ENCODE results near the gene DLG2. TPM values are rescaled to one million over a fixed set of nuclear protein-coding genes. Genes with fewer than 3 reads are reported as not detected.

The DLG2 gene
- total RNA-seq, 4 donors from 2014 or later: 37.9 to 71.5 (median 44.9) TPM

DNA sequence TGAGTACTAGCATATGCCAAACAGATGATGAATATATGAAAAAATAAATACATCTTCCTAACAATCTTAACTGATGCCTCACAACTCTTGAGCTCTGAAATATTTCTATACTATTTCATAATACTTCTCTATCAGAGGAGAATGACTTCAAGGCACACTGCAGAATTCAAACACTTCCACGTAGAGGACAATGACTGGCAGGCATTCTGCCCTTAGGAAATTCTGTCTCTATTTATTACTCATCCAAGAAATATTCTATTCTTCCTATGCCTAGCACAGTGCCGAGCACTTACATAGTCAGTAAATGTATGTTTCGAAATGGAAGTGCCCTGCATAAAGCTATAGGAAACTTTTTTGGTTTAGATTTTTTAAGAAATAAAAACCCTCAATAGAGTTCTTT, 809.1 kb downstream of the DLG2 start:
- H3K27ac ChIP-seq: no peak overlapping the region
- TF ChIP-seq CTCF (IDR thresholded peaks at IDR 0.05) (no peak), EP300 (IDR thresholded peaks at IDR 0.05) (no peak), POLR2AphosphoS5 (IDR thresholded peaks at IDR 0.05) (no peak), POLR2A (IDR thresholded peaks at IDR 0.05) (no peak)
- no peak overlapping the region for H3K4me3 ChIP-seq
- H3K36me3 ChIP-seq: no peaks in the 10 kb centered on the region
- DNase-seq (ENCODE audit: low spot score in 2 of 2): no peak
- no peaks in the 10 kb centered on the region for H3K27me3 ChIP-seq
- no peaks in the 10 kb centered on the region for H3K9me3 ChIP-seq
- H3K4me1 ChIP-seq: no peaks in the 10 kb centered on the region
- WGBS: 32% methylated on average over 3 of the region's 3 CpGs

- Histone ChIP-seq H3K27me3 (no peaks in the 10 kb centered on the region), H3K4me1 (no peaks in the 10 kb centered on the region), H3K36me3 (no peaks in the 10 kb centered on the region), H3K27ac (no peak overlapping the region), H3K9me3 (no peaks in the 10 kb centered on the region), H3K4me3 (no peak overlapping the region)
- 52% methylated on average over 3 of the region's 3 CpGs for WGBS
- DNase-seq (ENCODE audit: low spot score in 2 of 2): no peak
- TF ChIP-seq EP300 (IDR thresholded peaks at IDR 0.05) (no peak), CTCF (IDR thresholded peaks at IDR 0.05) (no peak), POLR2AphosphoS5 (IDR thresholded peaks at IDR 0.05) (no peak), POLR2A (IDR thresholded peaks at IDR 0.05) (no peak)
Measured at GRCh38 chr11:84812471-84812969, 814.6 kb downstream of the DLG2 start.

DNA sequence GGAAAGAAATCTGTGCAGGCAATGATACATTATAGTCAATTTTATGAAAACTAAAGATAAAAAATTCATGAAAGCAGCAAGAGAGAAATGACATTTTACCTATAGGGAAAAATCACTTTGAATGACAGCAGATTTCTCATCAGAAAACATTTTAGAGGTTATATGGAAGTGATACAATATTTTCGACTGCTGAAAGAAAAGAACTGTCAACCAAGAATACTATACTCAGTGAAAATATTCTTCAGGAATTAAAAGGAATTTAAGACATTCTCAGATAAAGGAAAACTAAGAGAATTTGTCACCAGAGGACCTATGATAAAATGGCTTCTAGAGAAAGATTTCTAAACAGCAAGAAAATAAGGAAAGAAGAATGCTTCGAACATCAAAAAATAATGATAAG, 820.8 kb downstream of the DLG2 start:
- Histone ChIP-seq H3K36me3 (no peaks in the 10 kb centered on the region), H3K27me3 (no peaks in the 10 kb centered on the region), H3K4me3 (no peak overlapping the region), H3K9me3 (peaks cover 3% of the 10 kb centered on the region), H3K27ac (no peak overlapping the region), H3K4me1 (no peaks in the 10 kb centered on the region)
- no peak for DNase-seq (ENCODE audit: low spot score in 2 of 2)
- WGBS: 95% methylated on average over 2 of the region's 2 CpGs
- TF ChIP-seq POLR2A (IDR thresholded peaks at IDR 0.05) (no peak), EP300 (IDR thresholded peaks at IDR 0.05) (no peak), CTCF (IDR thresholded peaks at IDR 0.05) (no peak), POLR2AphosphoS5 (IDR thresholded peaks at IDR 0.05) (no peak)

DNA sequence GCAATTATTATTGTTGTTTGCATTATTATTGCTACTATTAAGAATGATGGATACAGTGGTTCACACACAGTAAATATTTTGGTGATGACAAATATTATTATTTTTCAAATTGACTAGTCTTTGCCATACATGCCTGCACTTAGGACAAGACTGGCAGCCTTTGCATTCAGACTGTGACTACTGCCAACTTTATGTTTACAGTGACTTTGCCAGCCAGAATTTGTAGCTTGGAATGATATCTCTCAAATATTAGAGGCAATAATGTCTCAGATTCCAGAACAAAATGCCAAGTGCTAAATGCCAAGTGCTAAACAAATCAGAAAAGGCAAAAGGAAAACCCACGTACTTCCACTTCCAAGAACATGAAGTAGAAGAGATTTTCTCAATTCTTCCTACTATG, 823.1 kb downstream of the DLG2 start:
- Histone ChIP-seq H3K27ac (no peak overlapping the region), H3K9me3 (peaks cover 3% of the 10 kb centered on the region), H3K27me3 (no peaks in the 10 kb centered on the region), H3K4me1 (no peaks in the 10 kb centered on the region), H3K4me3 (no peak overlapping the region), H3K36me3 (no peaks in the 10 kb centered on the region)
- DNase-seq (ENCODE audit: low spot score in 2 of 2): no peak
- 23% methylated on average over 1 of the region's 1 CpG for WGBS
- TF ChIP-seq POLR2AphosphoS5 (IDR thresholded peaks at IDR 0.05): no peak
- TF ChIP-seq CTCF (IDR thresholded peaks at IDR 0.05): no peak
- no peak for TF ChIP-seq POLR2A (IDR thresholded peaks at IDR 0.05)

DNA sequence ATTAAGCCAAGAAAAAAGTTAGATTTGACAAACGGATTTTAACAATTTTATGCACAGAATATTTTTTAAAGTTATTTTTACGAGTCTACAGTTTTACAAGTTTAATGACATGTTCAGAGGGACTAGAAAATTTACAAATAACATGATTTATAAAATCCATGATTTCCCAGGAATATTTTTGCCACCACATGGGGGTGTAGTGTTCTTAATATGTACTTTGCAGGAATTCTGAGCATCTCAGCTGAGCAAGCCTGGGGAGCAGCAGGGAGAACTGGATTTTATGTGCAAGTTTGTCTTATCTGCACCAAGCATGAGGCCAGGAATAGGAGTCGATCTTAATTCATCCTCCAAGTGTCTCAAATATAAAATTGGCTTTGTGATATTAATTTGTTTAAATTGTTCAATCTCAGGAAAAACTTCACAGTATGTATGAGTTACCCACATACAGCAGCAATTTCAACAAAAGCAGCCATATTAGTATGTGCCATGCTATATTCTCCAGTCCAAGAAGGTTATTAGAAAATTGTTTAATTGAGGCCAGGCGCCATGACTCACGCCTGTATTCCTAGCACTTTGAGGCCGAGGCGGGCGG, 826.3 kb downstream of the DLG2 start:
- TF ChIP-seq POLR2A (IDR thresholded peaks at IDR 0.05) (no peak), EP300 (IDR thresholded peaks at IDR 0.05) (no peak), POLR2AphosphoS5 (IDR thresholded peaks at IDR 0.05) (no peak), CTCF (IDR thresholded peaks at IDR 0.05) (no peak)
- no peaks in the 10 kb centered on the region for H3K27me3 ChIP-seq
- peaks cover 3% of the 10 kb centered on the region for H3K9me3 ChIP-seq
- H3K4me3 ChIP-seq: no peak overlapping the region
- H3K27ac ChIP-seq: no peak overlapping the region
- no peak for DNase-seq (ENCODE audit: low spot score in 2 of 2)
- 75% methylated on average over 8 of the region's 8 CpGs for WGBS
- no peaks in the 10 kb centered on the region for H3K4me1 ChIP-seq
- no peaks in the 10 kb centered on the region for H3K36me3 ChIP-seq

Data from suprapubic skin (tissue), 4 donors.